C4-2B (cell line): Measurements from ENCODE around the gene MT1B.

ENCODE experiments used
- ZFX ChIP-seq: fragments of 450-650 bp; IDR thresholded peaks from 2 replicates; pipeline ENCODE4 v1.6.1; 2017
- TF ChIP-seq, protein P1 (sequence below): fragments of 450-650 bp; conservative IDR thresholded peaks from 2 replicates; pipeline ENCODE4 v1.5.1; 2017; ENCODE audit warnings: mild to moderate bottlenecking

DNA sequence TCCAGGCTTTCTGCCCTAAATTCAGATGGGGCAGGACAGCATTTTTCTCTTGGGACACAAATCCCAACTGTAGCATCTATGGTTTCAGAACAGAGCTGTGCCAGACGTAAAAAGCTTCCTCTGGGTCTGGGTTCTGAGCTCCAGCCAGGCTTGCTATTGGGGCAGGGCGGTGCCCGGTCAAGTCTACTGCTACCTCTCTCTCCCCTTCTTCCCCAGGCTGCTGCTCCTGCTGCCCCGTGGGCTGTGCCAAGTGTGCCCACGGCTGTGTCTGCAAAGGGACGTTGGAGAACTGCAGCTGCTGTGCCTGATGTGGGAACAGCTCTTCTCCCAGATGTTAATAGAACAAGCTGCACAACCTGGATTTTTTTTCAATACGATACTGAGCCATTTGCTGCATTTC, 18.2 kb upstream of the MT1B start:
- TF ChIP-seq, protein P1, sequence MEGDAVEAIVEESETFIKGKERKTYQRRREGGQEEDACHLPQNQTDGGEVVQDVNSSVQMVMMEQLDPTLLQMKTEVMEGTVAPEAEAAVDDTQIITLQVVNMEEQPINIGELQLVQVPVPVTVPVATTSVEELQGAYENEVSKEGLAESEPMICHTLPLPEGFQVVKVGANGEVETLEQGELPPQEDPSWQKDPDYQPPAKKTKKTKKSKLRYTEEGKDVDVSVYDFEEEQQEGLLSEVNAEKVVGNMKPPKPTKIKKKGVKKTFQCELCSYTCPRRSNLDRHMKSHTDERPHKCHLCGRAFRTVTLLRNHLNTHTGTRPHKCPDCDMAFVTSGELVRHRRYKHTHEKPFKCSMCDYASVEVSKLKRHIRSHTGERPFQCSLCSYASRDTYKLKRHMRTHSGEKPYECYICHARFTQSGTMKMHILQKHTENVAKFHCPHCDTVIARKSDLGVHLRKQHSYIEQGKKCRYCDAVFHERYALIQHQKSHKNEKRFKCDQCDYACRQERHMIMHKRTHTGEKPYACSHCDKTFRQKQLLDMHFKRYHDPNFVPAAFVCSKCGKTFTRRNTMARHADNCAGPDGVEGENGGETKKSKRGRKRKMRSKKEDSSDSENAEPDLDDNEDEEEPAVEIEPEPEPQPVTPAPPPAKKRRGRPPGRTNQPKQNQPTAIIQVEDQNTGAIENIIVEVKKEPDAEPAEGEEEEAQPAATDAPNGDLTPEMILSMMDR: no peak
- TF ChIP-seq ZFX: no peak
